GM21423 (cell line): Measurements from ENCODE around the gene KCNN1.
"Not testable (repeated sequence)": the region's sequence is repeated elsewhere in the genome, so short reads cannot be mapped to it uniquely, and the experiment has no call there.

Experiments used
- ATAC-seq: cut with Tn5 transposase; IDR thresholded peaks from one replicate; pipeline ENCODE4 v1.9.1; 2021; ENCODE audit warnings: mild to moderate bottlenecking, moderate library complexity; ENCODE audit not compliant: unreplicated experiment

KCNN1 gene

DNA sequence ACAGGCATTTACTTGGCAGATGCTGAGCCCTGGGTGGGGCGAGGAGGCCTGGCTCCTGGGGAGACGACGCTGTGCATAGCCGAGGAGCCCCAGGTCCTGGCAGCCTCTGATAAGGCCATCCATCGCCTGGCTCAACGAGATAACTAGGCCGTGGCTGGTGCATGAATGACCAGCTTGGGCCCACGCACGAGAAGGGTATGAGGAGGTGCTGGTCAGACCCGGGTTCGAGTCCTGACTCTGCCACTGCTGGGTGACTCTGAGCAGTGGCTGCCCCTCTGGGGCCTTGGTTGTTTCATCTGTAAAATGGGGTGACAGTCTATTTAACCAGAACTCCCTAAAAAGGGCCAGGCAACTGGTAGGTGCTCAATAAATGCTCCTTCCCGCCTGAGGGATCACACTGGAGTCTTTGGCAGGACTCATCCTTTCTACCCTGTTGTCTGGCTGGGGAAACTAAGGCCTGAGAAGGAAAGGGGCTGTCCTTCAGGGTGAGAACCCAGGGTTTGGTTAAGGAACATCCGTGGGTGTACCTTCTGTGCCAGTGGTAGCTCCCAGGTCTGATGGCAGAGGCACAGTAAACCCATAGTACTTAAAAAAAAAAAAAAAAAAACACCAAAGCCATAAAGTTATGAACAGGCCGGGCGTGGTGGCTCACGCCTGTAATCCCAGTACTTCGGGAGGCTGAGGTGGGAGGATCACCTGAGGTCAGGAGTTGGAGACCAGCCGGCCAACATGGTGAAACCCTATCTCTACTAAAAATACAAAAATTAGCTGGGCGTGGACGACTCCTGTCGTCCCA lies 33.0 kb downstream of the KCNN1 start:
- no peak for ATAC-seq

DNA sequence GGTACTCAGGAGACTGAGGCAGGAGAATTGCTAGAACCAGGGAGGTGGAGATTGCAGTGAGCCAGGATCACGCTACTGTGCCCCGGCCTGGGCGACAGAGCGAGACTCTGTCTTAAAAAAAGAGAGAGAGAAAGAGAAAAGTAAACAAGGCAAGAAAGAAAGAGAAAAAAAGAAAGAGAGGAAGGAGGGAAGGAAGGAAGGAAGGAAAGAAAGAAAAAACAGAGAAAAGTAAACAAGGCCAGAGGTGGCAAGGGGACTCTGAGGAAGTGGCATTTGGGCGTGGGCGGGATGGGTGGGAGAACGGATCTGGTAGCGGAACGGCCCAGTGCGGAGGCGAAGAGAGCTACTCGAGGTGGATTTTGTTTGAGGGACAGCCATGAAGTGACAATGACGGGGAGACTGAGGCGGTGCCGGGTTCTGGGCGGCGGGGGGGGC lies 33.6 kb downstream of the KCNN1 start:
- peak; percentile 15 for ATAC-seq

DNA sequence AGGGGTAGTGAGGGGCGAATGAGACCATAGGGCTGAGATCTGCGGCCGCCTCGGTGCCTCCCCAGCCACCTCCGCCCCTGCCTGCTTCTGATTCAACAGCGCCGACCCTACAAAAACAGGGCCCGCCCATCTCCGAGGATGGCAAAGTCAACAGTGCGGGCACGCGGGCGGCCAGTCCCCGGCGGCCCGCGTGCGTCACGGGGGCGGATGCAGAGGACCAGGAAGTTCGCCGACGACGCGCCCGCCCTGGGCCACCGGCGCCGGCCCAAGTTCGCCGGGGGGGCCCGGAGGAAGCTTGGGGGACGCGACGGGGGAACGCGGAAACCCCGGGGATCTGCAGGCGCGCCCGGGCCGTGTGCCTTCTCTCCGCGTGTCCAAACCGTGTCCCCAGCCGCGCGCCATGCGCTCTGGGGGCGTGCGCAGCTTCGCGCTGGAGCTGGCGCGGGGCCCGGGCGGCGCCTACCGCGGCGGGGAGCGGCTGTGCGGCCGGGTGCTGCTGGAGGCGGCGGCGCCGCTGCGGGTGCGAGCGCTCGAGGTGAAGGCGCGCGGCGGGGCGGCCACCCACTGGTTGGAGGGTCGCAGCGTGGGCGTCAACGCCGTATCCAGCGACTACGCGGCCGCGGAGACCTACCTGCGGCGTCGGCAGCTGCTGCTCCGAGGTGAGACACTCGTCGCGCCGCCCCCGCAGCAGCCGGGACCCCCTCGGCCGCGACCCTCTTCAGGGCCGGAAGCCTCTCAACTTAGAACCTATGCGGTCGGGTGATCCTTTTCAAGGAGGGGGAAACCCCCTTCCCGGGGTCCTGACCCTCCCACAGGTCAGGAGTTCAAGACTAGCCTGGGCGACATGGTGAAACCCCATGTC lies 34.2 kb downstream of the KCNN1 start:
- ATAC-seq = peak; percentile 72

DNA sequence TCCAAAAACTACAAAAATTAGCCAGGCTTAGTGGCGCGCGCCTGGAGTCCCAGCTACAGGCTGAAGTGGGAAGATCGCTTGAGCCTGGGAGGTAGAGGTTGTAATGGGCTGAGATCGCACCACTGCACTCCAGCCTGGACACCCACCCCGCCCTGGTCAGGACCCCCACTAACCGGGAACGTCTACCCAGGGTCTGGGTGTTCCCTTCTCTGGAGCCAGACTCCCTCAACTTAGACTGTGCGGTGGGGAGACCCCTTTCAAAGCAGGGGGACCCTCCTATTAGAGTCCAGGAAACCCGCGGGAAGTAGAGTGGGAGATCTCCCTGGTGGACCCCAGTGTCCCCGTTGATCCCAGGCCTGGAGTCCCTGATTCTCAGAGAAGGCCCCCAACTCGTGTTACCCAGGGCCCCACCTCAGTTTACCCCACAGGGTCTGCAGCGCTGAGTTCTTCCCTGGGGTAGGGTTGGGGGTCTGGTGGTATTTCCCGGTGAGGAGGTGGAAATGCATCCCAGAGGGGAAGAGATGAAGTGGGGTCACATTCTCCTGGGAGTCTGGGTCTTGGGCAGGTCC lies 35.0 kb downstream of the KCNN1 start:
- no peak for ATAC-seq

DNA sequence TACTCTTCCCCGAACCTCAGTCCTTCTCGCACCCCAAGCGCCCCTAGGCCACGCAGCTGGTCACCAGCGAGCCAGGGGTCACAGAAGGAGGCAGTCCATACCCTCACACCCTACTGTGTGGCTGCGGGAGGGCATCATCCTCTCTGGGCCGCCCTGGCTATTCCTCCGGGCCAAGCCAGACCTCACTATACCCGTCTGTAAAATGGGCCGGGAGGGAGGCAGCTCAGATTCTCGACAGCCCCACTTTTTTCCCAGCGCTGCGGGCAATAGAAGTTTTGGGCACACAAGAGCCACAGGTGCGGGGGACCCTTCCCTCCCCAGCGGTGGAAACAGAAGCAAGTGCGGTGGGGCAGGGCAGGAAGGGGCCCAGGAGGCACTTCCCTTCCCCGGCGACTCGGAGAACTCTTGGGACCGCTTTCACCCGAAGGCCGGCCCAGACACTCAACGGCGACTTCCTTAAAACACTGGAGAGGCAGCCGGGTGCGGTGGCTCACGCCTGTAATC lies 35.5 kb downstream of the KCNN1 start:
- ATAC-seq = no peak

DNA sequence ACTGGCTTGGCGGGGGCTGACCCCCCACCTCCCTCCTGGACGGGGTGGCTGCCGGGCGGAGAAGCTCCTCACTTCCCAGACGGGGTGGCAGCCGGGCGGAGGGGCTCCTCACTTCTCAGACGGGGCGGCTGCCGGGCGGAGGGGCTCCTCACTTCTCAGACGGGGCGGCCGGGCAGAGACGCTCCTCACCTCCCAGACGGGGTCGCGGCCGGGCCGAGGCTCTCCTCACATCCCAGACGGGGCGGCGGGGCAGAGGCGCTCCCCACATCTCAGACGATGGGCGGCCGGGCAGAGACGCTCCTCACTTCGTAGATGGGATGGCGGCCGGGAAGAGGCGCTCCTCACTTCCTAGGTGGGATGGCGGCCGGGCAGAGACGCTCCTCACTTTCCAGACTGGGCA lies 38.8 kb downstream of the KCNN1 start:
- ATAC-seq = not testable (repeated sequence)

DNA sequence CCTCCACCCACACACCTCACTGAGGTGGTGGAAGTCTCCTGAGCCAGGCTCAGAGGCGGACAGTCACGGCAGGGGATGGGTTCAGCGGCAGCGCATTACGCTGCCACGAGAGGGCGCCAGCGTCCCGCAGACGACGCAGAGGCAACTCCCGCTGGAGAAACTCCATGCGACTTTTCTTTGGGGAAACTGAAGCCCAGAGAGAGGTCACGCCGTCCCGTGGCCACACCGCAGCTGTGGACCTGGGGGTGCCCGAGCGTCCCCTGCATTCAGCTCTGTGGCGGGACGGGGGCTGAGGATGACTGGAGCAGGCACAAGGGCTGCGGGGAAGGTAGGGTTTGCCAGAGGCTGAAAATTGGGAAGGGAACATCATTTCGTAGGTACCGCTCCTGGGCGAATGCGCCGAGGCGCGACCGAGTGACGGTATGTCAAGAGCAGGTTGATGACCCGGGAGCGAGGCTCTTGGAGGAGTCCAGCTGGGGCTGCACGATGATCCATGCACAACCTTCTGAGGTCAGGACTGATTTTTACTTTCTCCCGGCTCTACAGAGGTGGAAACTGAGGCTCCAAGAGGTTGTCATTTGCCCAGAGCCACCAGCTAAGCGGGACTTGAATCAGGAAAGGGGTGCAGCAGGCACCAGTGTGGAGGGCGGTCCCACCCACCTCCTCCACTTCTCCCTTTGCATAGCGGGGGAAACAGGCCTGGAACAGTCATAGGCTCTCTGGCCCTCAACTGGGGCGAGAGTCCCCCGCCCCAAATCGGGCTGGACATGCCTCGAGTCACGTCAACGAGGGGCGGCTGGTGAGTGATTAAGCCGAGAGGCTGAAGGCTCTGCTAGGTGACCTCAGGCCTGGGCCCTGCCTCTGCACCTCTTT lies 40.4 kb downstream of the KCNN1 start:
- ATAC-seq = peak; percentile 45

DNA sequence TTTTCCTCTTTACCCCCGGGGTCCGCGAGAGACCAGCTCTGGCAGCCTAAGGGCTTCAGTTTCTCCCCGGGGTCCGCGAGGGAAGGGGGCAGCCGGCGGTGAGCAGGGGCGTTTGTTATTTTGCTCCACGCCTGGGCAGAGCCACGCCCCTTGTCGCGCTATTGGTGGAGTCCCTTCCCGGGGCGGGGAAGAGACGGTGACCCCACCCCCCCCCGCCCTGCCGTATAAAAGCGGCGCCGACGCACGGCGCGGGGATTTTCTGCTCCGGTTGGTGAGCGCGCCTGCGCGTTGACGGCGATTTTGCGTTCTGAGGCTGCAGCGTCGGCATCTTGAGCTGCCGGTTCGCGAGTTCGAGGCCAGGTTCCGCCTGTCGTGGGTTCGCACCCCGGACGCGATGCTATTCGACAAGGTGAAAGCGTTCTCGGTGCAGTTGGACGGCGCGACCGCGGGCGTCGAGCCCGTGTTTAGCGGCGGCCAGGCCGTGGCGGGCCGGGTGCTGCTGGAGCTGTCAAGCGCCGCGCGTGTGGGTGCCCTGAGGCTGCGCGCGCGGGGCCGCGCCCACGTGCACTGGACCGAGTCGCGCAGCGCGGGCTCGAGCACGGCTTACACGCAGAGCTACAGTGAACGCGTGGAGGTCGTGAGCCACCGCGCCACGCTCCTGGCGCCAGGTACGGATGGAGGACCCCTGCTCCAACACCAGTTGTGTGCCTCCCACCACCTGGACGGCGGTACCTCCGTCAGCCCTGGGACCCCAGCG lies 41.2 kb downstream of the KCNN1 start, which contains the start of gene ARRDC2:
Gene ARRDC2, plus strand, starts transcription at position 254 of the 757 bp plus-strand sequence. Its CDS starts 141 bp downstream, at position 395.
- peak; percentile 63 for ATAC-seq

DNA sequence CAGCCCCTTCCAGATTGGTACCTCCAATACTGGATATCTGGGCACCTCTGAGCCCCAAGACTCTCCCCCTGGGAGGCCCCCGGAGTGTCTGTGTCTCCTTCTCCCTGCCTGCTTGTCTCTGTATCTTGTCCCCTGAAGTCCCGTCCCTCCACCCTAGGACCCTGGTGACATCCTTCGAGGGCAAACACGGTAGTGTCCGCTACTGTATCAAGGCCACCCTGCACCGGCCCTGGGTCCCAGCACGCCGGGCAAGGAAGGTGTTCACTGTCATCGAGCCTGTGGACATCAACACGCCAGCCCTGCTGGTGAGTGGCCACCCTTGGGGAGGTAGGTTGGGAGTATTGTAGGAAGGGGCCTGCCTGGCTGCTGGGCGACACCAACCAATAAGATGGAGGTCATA lies 41.9 kb downstream of the KCNN1 start:
- ATAC-seq = no peak

DNA sequence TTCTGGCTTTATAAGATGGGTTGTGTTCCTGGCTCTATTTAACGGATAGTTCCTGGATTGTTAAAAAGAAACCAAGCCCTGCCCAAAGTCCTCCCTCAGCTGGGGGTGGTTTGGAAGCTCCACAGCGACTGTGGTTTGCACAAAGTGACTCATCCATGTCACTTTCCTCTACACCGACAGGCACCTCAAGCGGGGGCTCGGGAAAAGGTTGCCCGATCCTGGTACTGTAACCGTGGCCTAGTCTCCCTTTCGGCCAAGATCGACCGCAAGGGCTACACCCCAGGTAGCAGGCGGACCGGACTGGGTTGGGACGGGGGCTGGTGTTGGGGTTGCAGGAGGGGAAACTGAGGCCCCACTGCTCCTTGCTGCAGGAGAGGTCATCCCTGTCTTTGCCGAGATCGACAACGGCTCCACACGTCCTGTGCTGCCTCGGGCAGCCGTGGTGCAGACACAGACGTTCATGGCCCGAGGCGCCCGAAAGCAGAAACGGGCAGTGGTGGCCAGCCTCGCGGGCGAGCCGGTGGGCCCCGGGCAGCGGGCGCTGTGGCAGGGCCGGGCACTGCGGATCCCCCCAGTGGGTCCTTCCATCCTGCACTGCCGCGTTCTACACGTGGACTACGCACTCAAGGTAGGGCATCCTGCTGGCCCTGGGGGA lies 42.6 kb downstream of the KCNN1 start:
- ATAC-seq = no peak

DNA sequence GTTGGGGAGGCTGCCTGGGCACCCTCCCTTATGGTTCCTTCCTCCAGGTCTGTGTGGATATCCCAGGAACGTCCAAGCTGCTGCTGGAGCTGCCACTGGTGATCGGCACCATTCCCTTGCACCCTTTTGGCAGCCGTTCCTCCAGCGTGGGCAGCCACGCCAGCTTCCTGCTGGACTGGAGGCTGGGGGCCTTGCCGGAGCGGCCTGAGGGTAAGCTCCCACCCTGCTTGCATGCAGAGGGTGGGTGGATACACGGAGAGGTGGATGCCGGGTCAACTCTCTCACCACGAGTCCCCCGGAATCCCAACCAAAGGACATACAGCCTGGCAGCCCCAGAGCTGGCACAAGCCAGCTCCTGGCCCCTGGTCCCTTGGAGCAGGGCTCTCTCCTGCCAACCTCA lies 43.2 kb downstream of the KCNN1 start:
- ATAC-seq = no peak

DNA sequence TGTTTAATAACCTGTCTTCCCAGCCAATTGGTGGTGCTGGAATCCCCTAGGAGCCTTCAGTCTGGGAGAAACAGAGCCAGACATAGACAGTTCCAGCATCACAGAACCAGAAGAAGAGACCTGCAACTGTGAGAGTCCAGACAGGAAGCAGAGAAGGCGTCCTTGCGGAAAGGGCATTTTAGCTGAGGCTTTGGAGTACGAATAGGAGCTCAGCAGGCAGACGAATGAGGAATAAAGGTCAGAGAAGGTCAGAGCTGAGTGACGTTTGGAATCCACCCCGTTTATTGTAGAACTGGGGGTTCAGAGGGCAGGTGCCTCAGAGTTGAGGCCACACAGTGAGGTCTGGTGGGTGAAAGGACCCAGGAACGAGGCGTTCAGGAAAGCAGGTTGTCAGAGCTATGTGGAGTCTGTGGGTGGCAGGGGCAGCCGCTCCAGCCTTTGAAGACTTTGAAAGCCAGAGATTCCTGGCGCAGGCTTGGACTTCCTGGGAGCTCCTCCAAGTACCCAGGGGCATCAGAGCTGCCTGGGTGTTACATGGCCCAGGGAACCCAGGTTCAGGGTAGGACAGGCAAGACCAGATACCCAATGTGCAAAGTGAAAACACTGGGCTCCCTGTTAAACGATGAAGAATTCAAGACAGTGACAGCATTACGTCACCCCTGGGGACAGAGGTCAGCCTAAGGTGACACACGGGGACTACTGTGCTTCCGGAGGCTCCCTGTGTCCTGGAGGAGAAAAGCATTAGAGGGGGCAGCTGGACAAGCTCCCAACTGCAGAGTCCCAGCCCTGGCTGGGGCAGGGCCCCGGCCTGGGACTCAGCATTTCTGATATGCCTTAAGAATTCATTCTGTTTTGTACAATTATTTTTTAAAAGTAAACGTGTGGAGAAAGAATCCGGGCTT lies 46.6 kb downstream of the KCNN1 start:
- ATAC-seq = no peak

DNA sequence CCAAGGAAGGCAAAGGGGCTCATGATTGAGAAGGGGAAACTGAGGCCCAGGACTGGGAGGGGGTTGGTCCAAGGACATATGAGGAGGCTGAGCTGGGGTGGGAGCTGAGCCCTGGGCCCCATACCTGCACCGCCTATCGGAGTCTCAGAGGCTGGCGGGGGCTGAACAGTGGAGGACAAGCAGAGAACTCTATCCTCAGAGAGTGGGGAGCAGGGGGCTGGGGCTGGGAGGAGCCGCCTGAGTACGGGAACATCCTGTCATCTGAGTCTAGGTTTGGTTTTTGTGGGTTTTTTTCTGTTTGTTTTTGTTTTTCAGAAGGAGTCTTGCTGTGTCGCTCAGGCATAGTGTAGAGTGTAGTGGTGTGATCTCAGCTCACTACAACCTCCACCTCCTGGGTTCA lies 47.3 kb downstream of the KCNN1 start:
- no peak for ATAC-seq

DNA sequence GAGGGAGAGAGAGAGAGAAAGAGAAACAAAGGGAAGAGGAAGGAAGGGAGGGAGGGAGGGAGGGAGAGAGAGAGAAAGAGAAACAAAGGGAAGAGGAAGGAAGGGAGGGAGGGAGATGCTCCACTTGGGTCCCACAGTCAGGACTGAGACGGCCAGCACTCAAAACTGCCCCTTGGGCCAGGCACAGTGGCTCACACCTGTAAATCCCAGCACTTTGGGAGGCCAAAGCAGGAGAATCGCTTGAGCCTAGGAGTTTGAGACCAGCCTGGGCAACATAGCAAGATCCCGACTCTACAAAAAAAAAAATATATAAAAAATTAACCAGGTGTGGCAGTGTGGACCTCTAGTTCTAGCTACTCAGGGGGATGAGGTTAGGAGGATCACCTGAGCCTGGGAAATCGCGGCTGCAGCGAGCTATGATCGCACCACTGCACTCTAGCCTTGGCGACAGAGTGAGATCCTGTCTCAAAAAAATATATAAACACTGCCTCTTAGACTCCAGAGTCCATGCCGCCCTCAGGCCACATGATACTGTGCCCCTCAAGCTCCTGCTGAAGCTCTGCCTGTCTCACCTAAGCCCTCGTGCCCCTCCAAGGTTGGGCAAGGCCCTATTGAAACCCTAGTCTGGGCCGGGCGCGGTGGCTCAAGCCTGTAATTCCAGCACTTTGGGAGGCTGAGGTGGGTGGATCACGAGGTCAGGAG lies 49.5 kb downstream of the KCNN1 start:
- ATAC-seq = no peak

DNA sequence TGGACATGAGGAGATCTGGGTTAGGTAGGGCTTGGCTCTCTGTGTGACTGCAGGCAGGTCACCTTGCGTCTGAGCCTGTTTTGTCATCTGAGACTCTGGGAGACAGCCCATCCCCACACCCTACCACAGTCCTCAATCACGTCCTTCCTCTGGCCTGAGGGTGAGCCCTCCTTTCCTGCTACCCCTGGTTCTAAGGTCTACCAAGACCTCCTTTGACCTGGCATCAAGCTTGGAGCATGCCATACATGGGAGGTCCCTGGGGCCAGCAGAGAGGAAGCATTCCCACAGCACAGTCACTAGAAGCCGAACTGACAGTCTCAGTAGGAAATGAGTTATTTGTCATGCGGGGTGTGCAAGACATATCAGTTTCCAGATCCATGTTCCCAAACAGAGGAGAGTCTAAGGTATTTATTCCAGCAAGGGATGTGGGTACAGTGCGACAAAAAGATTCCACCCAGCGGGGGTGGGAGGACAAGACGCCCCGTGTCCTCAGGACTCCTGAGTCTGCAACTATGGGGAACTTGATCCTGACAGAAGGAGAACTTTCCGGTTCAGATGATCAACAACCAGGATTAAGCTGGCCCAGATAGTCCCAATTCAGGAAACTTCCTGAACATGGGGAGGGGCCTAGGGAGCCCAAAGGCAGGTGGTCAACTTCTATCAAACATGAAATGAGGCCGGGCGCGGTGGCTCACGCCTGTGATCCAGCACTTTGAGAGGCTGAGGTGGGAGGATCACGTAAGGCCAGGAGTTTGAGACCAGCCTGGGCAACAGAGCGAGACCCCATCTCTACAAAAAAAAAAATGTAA lies 50.6 kb downstream of the KCNN1 start:
- no peak for ATAC-seq

DNA sequence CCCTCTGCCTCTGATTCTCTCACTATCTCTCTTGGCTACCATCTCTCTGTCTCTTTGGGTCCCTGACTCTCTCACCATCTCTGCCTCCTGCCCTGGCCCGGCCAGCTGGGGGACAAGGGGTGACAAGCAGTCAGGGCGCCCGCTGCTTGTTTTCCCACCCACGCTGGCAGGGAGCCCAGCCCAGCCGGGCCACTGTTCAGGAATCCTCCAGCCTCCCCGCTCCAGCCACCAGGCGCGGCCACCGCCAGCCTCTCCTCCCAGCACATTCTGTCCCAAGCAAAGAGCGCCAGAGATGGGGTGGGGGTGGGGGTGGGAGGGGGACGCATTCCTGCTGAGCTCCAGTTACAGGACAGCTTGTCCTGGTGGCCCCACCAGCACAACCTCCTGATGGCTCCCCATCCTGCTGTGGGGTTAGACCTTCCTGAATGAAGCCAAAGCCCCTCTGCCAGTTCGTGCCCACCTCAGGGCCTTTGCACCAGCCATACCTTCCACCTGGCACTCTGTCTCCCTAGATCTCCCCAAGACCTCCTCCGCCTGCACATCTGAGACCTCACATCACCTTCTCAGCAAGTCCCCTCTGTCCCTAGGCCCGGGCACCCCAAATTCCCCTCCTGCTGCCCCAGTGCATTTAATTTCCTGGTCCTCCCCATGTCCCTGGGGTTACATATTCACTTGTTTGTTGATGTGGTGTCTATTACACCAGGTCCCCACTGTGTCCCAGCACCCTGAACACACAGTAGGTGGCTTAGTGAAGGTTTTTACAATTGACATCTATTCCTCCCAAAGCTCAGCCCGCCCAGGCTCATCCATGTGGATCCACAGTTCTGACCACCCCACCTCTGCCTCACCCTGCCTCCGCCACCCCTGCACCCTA lies 53.5 kb downstream of the KCNN1 start:
- ATAC-seq = no peak
